WTC11 (cell line): ENCODE results near the gene ADH1C. TPM values are rescaled to one million over a fixed set of nuclear protein-coding genes. Genes with fewer than 3 reads are reported as not detected.

Source experiments
- ATAC-seq: fragments of 200-7000 bp; cut with Tn5 transposase; 2 replicates; pipeline ENCODE4 v1.10.0; 2021; ENCODE audit warnings: mild to moderate bottlenecking, moderate library complexity
- CTCF ChIA-PET: fragments of 300-600 bp; sonication (Branson Sonifier 250); formaldehyde crosslinking; loops from one replicate; lab custom pipeline; 2021; ENCODE audit warnings: antibody characterized with exemption; lab: Charles Lee
- POLR2A ChIA-PET: fragments of 350-600 bp; sonication (Branson Sonifier 250); formaldehyde crosslinking; loops from one replicate; lab custom pipeline; 2021; ENCODE audit warnings: antibody characterized with exemption; lab: Charles Lee
- DNase-seq: peaks from one replicate; pipeline ENCODE4 v3.0.0; 2021; ENCODE audit warnings: low spot score
- H3K27ac Mint-ChIP-seq: 2 replicates; pipeline ENCODE4 v1.8.0; 2021; ENCODE audit warnings: mixed read lengths
- H3K27me3 Mint-ChIP-seq: 2 replicates; pipeline ENCODE4 v1.8.0; 2021; ENCODE audit warnings: low read depth, mild to moderate bottlenecking, moderate library complexity, mixed read lengths
- H3K36me3 Mint-ChIP-seq: 2 replicates; pipeline ENCODE4 v1.8.0; 2021; ENCODE audit warnings: mixed read lengths
- H3K4me1 Mint-ChIP-seq: 2 replicates; pipeline ENCODE4 v1.8.0; 2022; ENCODE audit warnings: mixed read lengths
- H3K4me3 Mint-ChIP-seq: 2 replicates; pipeline ENCODE4 v1.8.0; 2021; ENCODE audit warnings: mild to moderate bottlenecking, moderate library complexity, mixed read lengths
- H3K9me3 Mint-ChIP-seq: 2 replicates; pipeline ENCODE4 v1.8.0; 2021; ENCODE audit warnings: mixed read lengths
- AR ChIP-seq: fragments of 250-450 bp; sonication (Bioruptor Pico); IDR thresholded peaks from 2 replicates; pipeline ENCODE4 v1.9.0; 2021; ENCODE audit warnings: mild to moderate bottlenecking
- ATF2 ChIP-seq: sonication (generic); formaldehyde crosslinking; IDR thresholded peaks from 2 replicates; pipeline ENCODE4 v1.8.1; 2022; ENCODE audit warnings: low read depth, missing genetic modification reagents, borderline replicate concordance
- CTCF ChIP-seq: fragments of 200-600 bp; IDR thresholded peaks from 2 replicates; pipeline ENCODE4 v1.8.0; 2022; ENCODE audit warnings: antibody characterized with exemption
- EMX1 ChIP-seq: fragments of 250-450 bp; sonication (Bioruptor Pico); IDR thresholded peaks from 2 replicates; pipeline ENCODE4 v1.8.0; 2021; ENCODE audit warnings: mild to moderate bottlenecking
- FOXJ3 ChIP-seq: sonication (generic); formaldehyde crosslinking; IDR thresholded peaks from 2 replicates; pipeline ENCODE4 v1.9.0; 2021; ENCODE audit warnings: missing genetic modification reagents, mild to moderate bottlenecking, borderline replicate concordance
- FOXK1 ChIP-seq: sonication (generic); formaldehyde crosslinking; IDR thresholded peaks from 2 replicates; pipeline ENCODE4 v1.8.0; 2022; ENCODE audit warnings: mild to moderate bottlenecking, moderate library complexity, missing genetic modification reagents
- FOXP4 ChIP-seq: sonication (generic); formaldehyde crosslinking; IDR thresholded peaks from 2 replicates; pipeline ENCODE4 v1.8.0; 2022; ENCODE audit warnings: mild to moderate bottlenecking, missing genetic modification reagents
- HMGXB4 ChIP-seq: sonication (generic); formaldehyde crosslinking; IDR thresholded peaks from 2 replicates; pipeline ENCODE4 v1.8.1; 2023; ENCODE audit warnings: mild to moderate bottlenecking, moderate library complexity, missing genetic modification reagents
- JAZF1 ChIP-seq: fragments of 250-450 bp; sonication (Bioruptor Pico); IDR thresholded peaks from 2 replicates; pipeline ENCODE4 v1.9.0; 2021; ENCODE audit warnings: moderate library complexity, mild to moderate bottlenecking, inconsistent platforms
- NFYB ChIP-seq: sonication (generic); formaldehyde crosslinking; conservative IDR thresholded peaks from 2 replicates; pipeline ENCODE4 v1.8.0; 2022; ENCODE audit warnings: low read depth, missing genetic modification reagents
- PREB ChIP-seq: sonication (generic); formaldehyde crosslinking; IDR thresholded peaks from 2 replicates; pipeline ENCODE4 v1.8.1; 2022; ENCODE audit warnings: mild to moderate bottlenecking, missing genetic modification reagents, moderate library complexity, borderline replicate concordance
- RORB ChIP-seq: fragments of 250-450 bp; sonication (Bioruptor Pico); IDR thresholded peaks from 2 replicates; pipeline ENCODE4 v1.9.0; 2021; ENCODE audit warnings: mild to moderate bottlenecking
- SOX15 ChIP-seq: fragments of 250-450 bp; sonication (Bioruptor Pico); IDR thresholded peaks from 2 replicates; pipeline ENCODE4 v1.9.0; 2021; ENCODE audit warnings: mild to moderate bottlenecking
- TEAD1 ChIP-seq: sonication (generic); formaldehyde crosslinking; IDR thresholded peaks from 2 replicates; pipeline ENCODE4 v1.8.0; 2022; ENCODE audit warnings: mild to moderate bottlenecking, missing genetic modification reagents
- ZNF121 ChIP-seq: sonication (generic); formaldehyde crosslinking; IDR thresholded peaks from 2 replicates; pipeline ENCODE4 v1.8.0; 2023; ENCODE audit warnings: missing genetic modification reagents
- ZNF281 ChIP-seq: sonication (generic); formaldehyde crosslinking; IDR thresholded peaks from 2 replicates; pipeline ENCODE4 v1.8.0; 2023; ENCODE audit warnings: mild to moderate bottlenecking, missing genetic modification reagents
- ZNF416 ChIP-seq: fragments of 250-450 bp; sonication (Bioruptor Pico); IDR thresholded peaks from 2 replicates; pipeline ENCODE4 v1.9.0; 2021; ENCODE audit warnings: mild to moderate bottlenecking, inconsistent platforms
- ZNF423 ChIP-seq: fragments of 250-450 bp; sonication (Bioruptor Pico); IDR thresholded peaks from 2 replicates; pipeline ENCODE4 v2.1.2; 2022; ENCODE audit warnings: mild to moderate bottlenecking, moderate library complexity
- total RNA-seq: library from RNA; stranded (reverse); gene quantifications from 3 replicates; pipeline ENCODE4 v1.2.3, GENCODE V29; 2021

Gene ADH1C
- total RNA-seq, 1 experiment from 2014 or later: 0.22 TPM

GRCh38 chr4:99334880-99335279 lies 17.7 kb downstream of the ADH1C start:
- H3K27me3 Mint-ChIP-seq: no peaks in the 10 kb centered on the region
- H3K36me3 Mint-ChIP-seq: peaks cover 6% of the 10 kb centered on the region
- peaks cover 4% of the 10 kb centered on the region; the same call in 1 of the 2 replicates for H3K4me1 Mint-ChIP-seq
- peaks cover 26% of the 10 kb centered on the region for H3K9me3 Mint-ChIP-seq
- no peak overlapping the region for H3K27ac Mint-ChIP-seq
- ATAC-seq: no peak
- CTCF ChIA-PET: no interaction called here
- TF ChIP-seq SOX15 (no peak), ATF2 (CRISPR knock-in tag) (no peak), PREB (no peak), ZNF121 (no peak), RORB (no peak), CTCF (no peak), EMX1 (CRISPR knock-in tag) (no peak), NFYB (no peak), FOXK1 (CRISPR knock-in tag) (no peak), JAZF1 (CRISPR knock-in tag) (no peak), FOXP4 (CRISPR knock-in tag) (no peak), HMGXB4 (no peak)
- POLR2A ChIA-PET: no interaction called here
- no peak for DNase-seq
- H3K4me3 Mint-ChIP-seq: no peak overlapping the region

- peaks cover 4% of the 10 kb centered on the region; the same call in 1 of the 2 replicates for H3K4me1 Mint-ChIP-seq
- no peaks in the 10 kb centered on the region for H3K27me3 Mint-ChIP-seq
- POLR2A ChIA-PET: no interaction called here
- ATAC-seq: no peak
- peaks cover 60% of the 10 kb centered on the region for H3K9me3 Mint-ChIP-seq
- peaks cover 16% of the 10 kb centered on the region for H3K36me3 Mint-ChIP-seq
- TF ChIP-seq AR (CRISPR knock-in tag) (no peak), ZNF281 (CRISPR knock-in tag) (no peak), TEAD1 (CRISPR knock-in tag) (no peak), EMX1 (CRISPR knock-in tag) (no peak), RORB (no peak), ZNF423 (CRISPR knock-in tag) (no peak), ZNF416 (CRISPR knock-in tag) (no peak), FOXJ3 (CRISPR knock-in tag) (no peak)
- TF ChIP-seq, all 79 proteins: peak for 0
- DNase-seq: no peak
- CTCF ChIA-PET: no interaction called here
- H3K27ac Mint-ChIP-seq: no peak overlapping the region
- H3K4me3 Mint-ChIP-seq: no peak overlapping the region
Observed at GRCh38 chr4:99330648-99331047, 21.9 kb downstream of the ADH1C start.
